GM18951 (cell line): Measurements from ENCODE around the gene ANTXR1.

Source experiments
- POLR2A ChIP-seq: IDR thresholded peaks from 4 replicates; pipeline ENCODE4 v1.6.1; 2011; ENCODE audit warnings: mild to moderate bottlenecking; ENCODE audit not compliant: insufficient read length, insufficient read depth; ENCODE audit errors: extremely low read depth
- in situ Hi-C: fragments of 300-500 bp; cut with MboI; formaldehyde crosslinking; loops from one replicate; pipeline ENCODE4 v1.12.0; 2022; ENCODE audit warnings: low sequenced_read_pairs, mixed read lengths, inconsistent platforms; ENCODE audit not compliant: unreplicated experiment

Gene ANTXR1

DNA sequence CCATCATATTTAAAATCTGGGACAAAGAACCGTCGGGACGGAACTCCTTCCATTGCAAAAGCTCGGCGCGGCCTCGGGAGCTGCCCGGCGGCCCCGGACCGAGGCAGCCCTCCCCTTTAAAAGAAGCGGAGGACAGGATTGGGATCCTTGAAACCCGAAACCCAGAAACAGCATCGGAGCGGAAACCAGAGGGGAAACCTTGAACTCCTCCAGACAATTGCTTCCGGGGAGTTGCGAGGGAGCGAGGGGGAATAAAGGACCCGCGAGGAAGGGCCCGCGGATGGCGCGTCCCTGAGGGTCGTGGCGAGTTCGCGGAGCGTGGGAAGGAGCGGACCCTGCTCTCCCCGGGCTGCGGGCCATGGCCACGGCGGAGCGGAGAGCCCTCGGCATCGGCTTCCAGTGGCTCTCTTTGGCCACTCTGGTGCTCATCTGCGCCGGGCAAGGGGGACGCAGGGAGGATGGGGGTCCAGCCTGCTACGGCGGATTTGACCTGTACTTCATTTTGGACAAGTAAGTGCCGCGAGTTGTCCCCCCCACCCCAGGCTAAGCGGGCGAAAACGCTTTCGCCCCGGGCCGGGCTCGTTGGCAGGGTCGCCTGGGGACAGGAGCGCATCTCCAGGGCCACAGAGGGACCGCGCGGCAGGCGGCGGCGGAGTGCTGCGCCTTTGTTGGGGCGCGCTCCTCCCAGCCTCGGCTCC lies at the start of gene ANTXR1:
ANTXR1 (plus strand) TSS at position 38 of the 698 bp plus-strand sequence; CDS start at position 359, 321 bp downstream.
- in situ Hi-C loops: no loop called here
- no peak for TF ChIP-seq POLR2A

DNA sequence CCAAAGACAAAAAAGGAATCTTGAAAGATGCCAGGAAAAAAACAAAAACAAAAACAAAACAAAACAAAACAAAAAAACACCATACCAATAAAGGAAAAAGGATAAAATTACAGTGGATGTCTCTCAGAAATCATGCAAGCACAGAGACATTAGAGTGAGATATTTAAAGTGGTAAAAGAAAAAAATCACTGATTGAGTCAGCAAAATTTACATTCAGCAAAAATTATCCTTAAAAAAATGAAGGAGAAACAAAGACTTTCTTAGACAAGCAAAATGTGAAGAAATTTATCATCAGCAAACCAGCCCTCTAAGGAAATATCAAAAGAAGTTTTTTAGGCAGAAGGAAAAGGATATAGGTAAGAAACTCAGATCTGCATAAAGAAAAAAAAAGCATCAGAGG lies 48.7 kb upstream of the ANTXR1 start:
- TF ChIP-seq POLR2A: no peak
- in situ Hi-C loops: no loop called here

DNA sequence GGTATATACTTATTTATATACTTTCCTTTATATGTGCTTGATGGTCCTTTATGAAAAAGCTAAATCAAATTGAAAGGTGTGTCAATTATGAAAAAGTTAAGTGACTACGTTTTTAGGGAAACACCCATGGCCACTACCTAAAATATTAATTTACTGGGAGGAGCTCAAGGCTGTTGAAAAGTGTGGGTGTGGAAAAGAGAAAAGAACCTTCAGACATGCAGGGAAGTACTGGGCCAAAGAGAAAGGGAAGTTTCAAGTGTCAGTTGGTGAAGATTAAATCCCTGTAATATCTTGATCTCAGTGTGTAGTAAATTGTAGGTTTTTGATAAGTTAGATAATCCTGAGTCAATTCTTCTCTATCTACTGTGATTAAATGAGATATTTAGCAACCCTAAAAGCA lies 44.8 kb upstream of the ANTXR1 start:
- TF ChIP-seq POLR2A: no peak
- in situ Hi-C loops: no loop called here

DNA sequence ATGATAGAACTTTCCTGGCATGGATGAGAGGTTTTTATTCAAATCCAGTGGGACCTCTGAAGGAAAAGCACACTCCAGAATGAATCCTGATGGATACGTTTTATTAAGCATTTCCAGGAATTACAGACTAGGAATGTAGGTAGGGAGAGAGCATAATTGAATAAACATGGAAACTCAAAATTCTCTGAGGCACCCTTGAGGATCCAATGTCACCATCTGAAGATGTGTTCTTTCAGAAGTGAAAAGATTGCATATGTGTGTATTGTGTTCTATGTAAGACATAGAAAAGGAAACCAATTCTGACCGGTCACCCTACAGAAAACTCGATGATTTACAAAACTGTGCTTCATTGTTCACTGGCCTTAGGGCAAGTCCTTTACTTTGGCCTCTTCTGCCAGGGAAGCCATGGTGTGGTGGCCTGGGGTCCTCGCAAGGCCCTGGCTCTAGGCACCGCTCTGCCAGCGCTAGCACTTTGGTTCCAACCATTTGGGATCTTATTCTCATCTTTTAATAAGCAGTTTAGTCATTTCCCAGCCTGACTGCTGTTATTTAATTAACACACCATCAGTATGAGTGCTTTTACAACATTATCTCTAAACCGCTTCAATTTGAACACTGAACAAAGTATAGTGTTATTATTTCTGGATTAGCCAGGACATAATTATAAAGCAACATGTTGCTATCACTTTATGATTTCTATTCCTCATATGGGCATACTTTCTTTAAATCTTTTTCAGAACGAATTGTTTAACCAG lies 43.1 kb upstream of the ANTXR1 start:
- in situ Hi-C loops: no loop called here
- no peak for TF ChIP-seq POLR2A

DNA sequence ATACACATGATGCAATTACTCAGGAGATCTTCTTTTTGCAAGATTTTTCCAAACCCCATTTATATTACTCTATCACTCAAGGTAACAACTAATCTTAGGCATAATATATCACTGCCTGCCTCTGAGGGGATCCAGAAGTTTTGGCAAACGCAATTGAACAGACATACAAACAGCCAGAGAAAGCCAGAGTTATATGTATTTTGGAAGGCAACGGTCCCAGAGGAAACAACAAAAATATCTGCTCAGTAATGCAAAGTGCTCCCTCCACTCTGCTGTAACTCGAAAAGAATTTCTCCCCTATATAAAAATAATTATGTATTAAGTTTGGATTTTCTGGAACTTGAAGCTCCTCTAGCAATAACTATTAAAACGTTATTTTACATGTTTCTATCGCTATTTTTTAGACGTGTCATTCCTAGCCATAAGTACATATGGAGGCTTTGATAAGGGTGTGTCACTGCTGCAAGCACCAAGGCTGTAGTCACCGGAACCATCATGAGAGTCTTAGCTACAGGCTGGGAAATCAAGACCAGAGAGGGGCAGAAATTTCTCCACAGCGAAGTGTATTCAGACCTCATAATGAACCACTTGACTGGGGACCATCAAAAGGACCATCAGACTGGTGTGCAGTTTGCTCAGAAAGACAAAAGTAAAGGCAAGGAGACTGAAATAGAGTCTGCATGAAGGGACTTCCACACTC lies 42.3 kb upstream of the ANTXR1 start:
- in situ Hi-C loops: no loop called here

DNA sequence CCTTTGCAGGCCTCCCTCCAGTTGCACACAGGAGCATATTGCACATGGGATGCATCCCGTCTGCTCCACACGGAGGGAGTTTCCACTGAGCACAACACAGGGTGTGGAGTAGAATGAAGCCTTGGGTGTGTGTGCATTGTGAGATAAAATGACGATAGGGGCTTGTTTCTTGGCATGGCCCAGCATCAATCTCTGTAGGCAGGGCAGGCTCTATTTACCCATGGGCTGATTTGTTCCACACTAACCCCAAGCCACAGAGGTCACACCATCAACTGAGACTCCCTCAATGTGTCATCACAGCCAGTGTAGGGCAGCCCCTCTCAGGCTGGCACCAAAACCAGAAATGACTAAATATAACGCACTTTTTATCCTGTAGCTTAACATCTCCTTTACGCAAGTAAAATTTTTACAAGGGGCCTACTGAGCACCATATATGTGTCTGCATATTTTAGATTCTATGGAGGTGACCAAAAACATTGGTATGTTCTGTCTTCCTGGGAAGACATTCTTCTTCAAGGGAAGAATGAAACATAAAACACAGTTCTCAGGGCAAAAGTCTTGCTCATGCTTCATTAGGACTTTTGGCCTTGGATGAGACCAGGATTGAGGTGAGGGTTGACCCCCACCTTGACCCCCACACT lies 41.3 kb upstream of the ANTXR1 start:
- in situ Hi-C loops: no loop called here
- no peak for TF ChIP-seq POLR2A

More for the DNA sequence above, 42.3 kb upstream of the ANTXR1 start:
- TF ChIP-seq POLR2A: no peak

DNA sequence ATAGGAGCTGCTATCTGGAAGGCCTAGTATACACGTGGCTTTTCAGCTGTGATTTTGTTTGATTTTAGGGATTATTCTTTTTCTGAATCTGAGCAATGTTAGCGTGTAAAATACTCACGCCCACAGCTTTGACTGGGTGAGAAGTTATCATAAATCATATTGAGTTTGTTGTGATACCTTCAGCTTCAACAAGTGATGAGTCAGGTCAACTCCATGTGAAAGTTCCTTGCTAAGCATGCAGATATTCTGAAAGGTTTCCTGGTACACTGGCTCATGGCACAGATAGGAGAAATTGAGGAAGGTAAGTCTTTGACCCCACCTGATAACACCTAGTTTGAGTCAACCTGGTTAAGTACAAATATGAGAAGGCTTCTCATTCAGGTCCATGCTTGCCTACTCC lies 38.7 kb upstream of the ANTXR1 start, which contains the start of gene GKN1:
GKN1 (plus strand) TSS at position 386 of the 400 bp plus-strand sequence. CDS start 42 bp downstream, outside the sequence.
- in situ Hi-C loops: no loop called here
- no peak for TF ChIP-seq POLR2A

DNA sequence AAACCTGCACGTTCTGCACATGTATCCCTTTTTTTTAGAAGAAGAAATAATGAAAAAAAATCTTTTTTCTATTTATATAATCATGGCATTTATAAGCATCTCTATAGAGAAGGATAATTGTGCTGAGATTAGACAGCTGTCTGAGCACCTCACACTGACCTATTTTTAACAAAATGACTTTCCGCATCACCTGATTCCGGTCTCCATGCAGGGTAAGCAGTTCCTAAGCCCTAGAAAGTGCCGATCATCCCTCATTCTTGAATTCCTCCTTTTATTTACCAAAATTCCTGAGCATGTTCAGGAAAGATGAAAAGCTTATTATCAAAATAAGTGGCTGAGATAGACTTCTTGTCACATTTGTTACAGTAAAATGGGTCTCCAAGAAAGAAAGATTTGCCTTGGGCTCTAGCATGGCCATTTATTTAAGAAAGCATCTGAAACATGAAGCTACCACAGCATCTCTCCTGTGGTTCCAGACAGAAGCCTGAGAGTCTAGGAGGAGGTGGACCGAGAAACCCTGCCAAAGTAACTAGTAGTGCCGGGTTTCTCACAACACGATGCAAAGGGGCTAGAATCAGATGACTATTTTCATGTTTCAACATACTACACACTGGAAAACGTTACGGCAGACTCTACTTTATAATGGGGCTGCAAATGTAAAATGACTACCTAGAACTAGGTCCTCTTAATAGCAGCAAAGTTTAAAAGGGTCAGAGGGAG lies 37.9 kb upstream of the ANTXR1 start:
- in situ Hi-C loops: no loop called here
- no peak for TF ChIP-seq POLR2A

DNA sequence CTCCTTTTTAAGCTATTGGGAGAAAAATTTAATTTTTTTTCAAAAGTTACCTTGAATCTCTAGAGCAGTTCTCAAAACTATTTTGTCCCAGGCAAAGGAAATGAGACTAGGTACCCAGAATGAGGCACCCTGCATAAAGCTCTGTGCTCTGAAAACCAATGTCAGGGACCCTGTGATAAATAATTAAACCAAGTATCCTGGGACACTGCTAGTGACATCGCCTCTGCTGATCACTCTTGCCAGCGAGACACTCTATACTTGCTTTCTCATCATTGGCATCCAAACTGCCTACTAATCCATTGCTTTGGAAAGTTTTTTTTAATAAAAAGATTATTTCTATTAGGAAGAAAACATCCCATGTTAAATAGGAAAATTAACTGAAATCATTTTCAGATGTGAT lies 37.1 kb upstream of the ANTXR1 start:
- TF ChIP-seq POLR2A: no peak
- in situ Hi-C loops: no loop called here

DNA sequence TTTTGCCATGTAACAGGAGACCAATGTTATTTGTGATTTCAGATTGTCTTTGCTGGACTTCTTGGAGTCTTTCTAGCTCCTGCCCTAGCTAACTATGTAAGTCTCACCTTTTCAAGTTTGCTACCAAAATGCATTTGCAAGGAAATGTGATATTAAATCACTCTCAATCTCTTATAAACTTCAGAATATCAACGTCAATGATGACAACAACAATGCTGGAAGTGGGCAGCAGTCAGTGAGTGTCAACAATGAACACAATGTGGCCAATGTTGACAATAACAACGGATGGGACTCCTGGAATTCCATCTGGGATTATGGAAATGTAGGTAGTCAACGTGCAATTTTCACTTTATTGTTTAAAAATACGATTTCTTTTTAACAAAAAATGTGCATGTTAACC lies 35.5 kb upstream of the ANTXR1 start:
- no peak for TF ChIP-seq POLR2A
- in situ Hi-C loops: no loop called here

DNA sequence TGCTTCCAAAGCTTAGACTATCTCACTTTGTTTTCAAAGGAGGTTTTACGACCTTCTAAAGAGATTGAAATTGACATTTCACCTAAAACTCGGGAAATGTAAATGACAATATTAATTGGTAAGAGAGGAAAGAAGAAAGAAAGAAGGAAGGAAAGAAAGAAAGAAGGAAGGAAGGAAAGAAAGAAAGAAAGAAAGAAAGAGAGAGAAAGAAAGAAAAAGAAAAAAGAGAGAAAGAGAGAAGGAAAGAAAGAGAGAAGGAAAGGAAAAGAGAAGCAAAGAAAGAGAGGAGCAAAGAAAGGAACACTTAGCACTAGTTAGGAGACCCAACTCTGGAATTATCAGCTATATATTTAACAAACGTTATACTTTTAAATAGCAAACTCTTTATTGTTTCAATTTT lies 34.9 kb upstream of the ANTXR1 start:
- in situ Hi-C loops: no loop called here
- TF ChIP-seq POLR2A: no peak

DNA sequence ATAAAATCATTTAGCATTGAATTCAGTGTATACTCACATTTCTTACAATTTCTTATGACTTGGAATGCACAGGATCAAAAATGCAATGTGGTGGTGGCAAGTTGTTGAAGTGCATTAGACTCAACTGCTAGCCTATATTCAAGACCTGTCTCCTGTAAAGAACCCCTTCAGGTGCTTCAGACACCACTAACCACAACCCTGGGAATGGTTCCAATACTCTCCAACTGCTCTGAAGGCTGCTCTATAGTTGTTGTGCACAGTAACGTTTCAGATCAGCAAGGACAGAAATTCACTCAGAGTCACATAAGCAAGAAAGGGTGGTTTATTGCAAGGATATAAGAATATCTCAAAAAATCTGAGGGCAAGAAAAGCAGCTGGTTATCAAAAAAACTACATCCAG lies 32.0 kb upstream of the ANTXR1 start:
- in situ Hi-C loops: no loop called here
- TF ChIP-seq POLR2A: no peak

DNA sequence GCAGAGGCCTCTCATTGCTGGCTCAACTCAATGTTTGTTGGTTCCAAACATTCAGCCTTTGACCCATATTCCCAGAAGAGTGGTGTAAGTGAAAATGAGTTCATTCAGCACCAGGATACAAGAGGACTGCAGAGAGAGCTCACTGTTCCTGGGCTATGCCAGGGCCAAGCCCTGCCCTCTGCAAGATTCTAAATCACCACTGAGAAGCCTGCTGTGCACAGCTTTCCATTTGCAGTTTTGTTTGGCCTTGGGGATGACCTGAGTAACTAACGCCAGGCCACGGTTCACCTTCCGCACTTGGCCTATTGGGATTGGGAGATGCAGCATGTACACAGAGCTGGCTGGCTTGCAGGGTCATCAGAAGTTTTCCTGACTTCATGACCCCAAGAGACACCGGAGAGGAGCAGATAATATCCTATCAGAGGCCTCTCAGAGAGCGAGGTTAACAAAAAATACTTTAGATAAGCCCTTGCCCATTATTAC lies 25.9 kb upstream of the ANTXR1 start:
- in situ Hi-C loops: no loop called here
- TF ChIP-seq POLR2A: no peak

DNA sequence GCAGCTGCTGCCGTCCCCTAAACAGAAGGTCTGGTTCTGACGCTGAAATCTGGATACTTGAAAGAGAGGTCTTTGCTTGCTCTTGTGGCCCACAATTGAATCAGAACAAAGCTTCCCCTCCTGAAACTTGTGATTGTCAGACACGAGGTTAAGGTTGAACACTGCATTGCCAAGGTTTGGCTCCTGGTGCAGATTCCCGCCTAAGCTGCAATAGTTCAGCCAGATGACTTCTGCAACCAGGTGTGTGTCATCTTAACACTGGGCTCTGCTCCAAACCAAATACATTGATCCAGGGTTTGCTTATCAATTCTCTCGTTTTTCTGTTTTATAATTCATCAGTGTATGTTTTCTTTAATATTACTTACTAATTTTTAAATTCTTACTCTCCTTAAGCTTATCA lies 23.9 kb upstream of the ANTXR1 start:
- in situ Hi-C loops: no loop called here

More for the DNA sequence above, 23.9 kb upstream of the ANTXR1 start:
- TF ChIP-seq POLR2A: no peak
